Neural crest cell (in vitro differentiated cells): Measurements from ENCODE around the gene TSHZ2. TPM values are rescaled to one million over a fixed set of nuclear protein-coding genes. Genes with fewer than 3 reads are reported as not detected.

Experiments
- DNase-seq: peaks from one replicate; pipeline ENCODE4 v3.0.0; 2021; ENCODE audit warnings: low read depth, mixed read lengths, low spot score
- H3K27ac Mint-ChIP-seq: one replicate; pipeline ENCODE4 v1.8.0; 2021; ENCODE audit warnings: mild to moderate bottlenecking, mixed read lengths; ENCODE audit not compliant: unreplicated experiment
- H3K27me3 Mint-ChIP-seq: 2 replicates; pipeline ENCODE4 v1.8.0; 2021; ENCODE audit warnings: low read depth, mild to moderate bottlenecking, mixed read lengths
- H3K36me3 Mint-ChIP-seq: 2 replicates; pipeline ENCODE4 v1.8.0; 2021; ENCODE audit warnings: low read depth, mild to moderate bottlenecking, mixed read lengths
- H3K4me1 Mint-ChIP-seq: 2 replicates; pipeline ENCODE4 v1.8.0; 2021; ENCODE audit warnings: mixed read lengths
- H3K4me3 Mint-ChIP-seq: one replicate; pipeline ENCODE4 v1.8.0; 2021; ENCODE audit warnings: mild to moderate bottlenecking, mixed read lengths
- H3K9me3 Mint-ChIP-seq: 2 replicates; pipeline ENCODE4 v1.8.0; 2021; ENCODE audit warnings: mixed read lengths
- total RNA-seq: library from RNA; stranded (reverse); gene quantifications from 2 replicates; pipeline ENCODE4 v1.2.1, GENCODE V29; 2021
- TF ChIP-seq, protein P1 (sequence below): fragments of 200-600 bp; sonication (generic); conservative IDR thresholded peaks from 2 replicates; pipeline ENCODE4 v1.5.0; 2021; ENCODE audit warnings: antibody characterized with exemption, mild to moderate bottlenecking

TSHZ2 gene
- total RNA-seq, 1 donor from 2014 or later, result 6.4 TPM

DNA sequence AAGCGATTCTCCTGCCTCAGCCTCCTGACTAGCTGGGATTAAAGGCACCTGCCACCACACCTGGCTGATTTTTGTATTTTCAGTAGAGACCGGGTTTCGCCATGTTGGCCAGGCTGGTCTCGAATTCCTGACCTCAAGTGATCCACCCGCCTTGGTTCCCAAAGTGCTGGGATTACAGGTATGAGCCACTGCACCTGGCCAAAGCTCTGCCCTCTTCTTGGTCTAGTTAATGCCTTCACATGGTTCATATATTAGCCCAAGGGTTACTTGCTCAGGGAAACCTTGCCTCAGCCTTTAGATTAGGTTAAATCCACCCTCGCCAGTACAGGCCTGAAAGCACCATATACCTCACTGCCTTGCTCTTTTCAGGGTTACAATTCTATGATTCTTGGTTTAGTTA is 26.1 kb downstream of the TSHZ2 start:
- Mint-ChIP-seq H3K27me3 (no peaks in the 10 kb centered on the region), H3K4me1 (peaks cover 40% of the 10 kb centered on the region), H3K4me3 (no peak overlapping the region), H3K36me3 (no peaks in the 10 kb centered on the region), H3K9me3 (no peaks in the 10 kb centered on the region), H3K27ac (no peak overlapping the region)
- DNase-seq, result no peak
- TF ChIP-seq, protein P1, sequence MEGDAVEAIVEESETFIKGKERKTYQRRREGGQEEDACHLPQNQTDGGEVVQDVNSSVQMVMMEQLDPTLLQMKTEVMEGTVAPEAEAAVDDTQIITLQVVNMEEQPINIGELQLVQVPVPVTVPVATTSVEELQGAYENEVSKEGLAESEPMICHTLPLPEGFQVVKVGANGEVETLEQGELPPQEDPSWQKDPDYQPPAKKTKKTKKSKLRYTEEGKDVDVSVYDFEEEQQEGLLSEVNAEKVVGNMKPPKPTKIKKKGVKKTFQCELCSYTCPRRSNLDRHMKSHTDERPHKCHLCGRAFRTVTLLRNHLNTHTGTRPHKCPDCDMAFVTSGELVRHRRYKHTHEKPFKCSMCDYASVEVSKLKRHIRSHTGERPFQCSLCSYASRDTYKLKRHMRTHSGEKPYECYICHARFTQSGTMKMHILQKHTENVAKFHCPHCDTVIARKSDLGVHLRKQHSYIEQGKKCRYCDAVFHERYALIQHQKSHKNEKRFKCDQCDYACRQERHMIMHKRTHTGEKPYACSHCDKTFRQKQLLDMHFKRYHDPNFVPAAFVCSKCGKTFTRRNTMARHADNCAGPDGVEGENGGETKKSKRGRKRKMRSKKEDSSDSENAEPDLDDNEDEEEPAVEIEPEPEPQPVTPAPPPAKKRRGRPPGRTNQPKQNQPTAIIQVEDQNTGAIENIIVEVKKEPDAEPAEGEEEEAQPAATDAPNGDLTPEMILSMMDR, result no peak

DNA sequence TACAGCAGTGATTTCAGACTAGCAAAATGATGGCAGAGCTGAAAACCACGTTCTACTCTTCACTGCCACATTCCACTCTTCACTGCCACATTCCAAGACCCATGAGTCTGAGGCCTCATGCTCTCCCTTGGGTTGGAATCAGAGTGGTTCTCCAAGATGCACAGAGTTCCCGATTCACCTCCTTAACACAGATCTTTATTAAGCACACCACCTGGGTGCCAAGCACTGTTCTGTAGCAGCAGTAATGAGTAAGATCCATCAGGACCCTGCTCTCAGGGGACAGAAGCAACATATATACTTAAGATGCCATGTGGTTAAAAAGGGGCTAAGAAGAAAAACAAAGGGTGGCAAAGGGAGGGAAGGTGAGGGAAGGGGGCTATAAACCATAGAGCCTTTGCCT is 26.9 kb downstream of the TSHZ2 start:
- H3K27ac Mint-ChIP-seq, result no peak overlapping the region
- no peaks in the 10 kb centered on the region for H3K36me3 Mint-ChIP-seq
- H3K4me1 Mint-ChIP-seq, result peaks cover 42% of the 10 kb centered on the region
- DNase-seq, result no peak
- H3K27me3 Mint-ChIP-seq, result no peaks in the 10 kb centered on the region
- TF ChIP-seq, protein P1, result no peak
- no peaks in the 10 kb centered on the region for H3K9me3 Mint-ChIP-seq
- H3K4me3 Mint-ChIP-seq, result no peak overlapping the region

DNA sequence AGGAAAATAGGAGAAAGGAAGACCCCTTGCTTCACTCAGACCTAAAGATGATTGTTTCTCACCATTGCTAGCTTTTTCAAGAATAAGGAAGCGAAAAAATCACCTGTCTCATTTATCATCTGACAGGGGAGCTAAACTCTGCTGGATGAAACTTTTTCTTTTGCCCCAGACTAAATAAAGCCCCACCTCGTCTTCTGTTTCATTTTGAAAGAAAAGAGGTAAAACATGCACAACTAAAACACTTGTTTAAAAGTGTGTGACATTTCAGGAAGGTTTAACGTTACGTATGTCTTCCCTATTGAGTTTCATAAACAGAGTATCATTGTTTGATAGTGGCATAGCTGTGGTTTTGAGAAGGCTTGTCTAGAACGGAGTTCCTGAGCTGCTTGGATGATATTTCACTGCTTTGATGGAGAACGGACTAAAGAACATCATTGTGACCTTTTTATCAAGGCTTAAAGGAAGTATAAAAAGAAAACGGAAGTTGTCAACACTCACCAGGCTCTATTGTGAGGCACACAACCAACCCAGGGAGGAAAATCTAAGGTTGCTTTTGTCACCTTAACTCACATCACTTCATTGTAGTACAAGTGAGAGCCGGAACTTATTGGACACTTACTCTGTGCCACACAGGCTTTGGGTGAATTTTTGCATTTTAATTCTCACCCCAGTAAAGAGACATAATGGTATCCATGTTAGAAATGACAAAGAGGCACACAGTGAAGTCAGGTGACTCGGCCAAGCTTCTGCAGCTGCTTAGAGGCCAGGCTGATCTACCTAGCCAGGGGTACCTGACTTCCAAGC is 29.5 kb downstream of the TSHZ2 start:
- Mint-ChIP-seq H3K9me3 (no peaks in the 10 kb centered on the region), H3K27me3 (no peaks in the 10 kb centered on the region), H3K4me1 (peaks cover 46% of the 10 kb centered on the region), H3K4me3 (no peak overlapping the region), H3K36me3 (no peaks in the 10 kb centered on the region), H3K27ac (peak overlapping the region; percentile 48)
- no peak for DNase-seq
- TF ChIP-seq, protein P1, result no peak

DNA sequence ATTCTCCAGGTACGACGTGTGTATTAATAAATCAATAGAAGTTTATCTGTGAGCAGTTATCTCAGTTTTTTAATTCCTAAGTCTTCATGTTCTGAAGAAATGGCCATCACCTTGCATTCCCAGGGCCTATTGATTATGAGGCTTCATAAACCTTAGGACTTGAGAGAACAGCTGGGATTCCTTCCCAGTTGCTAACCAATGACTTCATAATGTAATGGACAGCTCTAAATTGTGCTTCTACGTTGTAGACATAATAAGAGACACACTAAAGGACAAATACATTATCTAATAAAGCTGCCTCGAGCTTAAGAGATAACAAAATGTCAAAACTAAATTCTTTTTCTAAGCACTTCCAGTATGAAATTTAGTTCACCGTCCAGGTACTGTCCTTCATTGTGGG is 30.6 kb downstream of the TSHZ2 start:
- Mint-ChIP-seq H3K4me1 (peaks cover 40% of the 10 kb centered on the region), H3K9me3 (no peaks in the 10 kb centered on the region), H3K27ac (no peak overlapping the region), H3K4me3 (no peak overlapping the region), H3K36me3 (no peaks in the 10 kb centered on the region), H3K27me3 (no peaks in the 10 kb centered on the region)
- TF ChIP-seq, protein P1, result no peak
- no peak for DNase-seq

DNA sequence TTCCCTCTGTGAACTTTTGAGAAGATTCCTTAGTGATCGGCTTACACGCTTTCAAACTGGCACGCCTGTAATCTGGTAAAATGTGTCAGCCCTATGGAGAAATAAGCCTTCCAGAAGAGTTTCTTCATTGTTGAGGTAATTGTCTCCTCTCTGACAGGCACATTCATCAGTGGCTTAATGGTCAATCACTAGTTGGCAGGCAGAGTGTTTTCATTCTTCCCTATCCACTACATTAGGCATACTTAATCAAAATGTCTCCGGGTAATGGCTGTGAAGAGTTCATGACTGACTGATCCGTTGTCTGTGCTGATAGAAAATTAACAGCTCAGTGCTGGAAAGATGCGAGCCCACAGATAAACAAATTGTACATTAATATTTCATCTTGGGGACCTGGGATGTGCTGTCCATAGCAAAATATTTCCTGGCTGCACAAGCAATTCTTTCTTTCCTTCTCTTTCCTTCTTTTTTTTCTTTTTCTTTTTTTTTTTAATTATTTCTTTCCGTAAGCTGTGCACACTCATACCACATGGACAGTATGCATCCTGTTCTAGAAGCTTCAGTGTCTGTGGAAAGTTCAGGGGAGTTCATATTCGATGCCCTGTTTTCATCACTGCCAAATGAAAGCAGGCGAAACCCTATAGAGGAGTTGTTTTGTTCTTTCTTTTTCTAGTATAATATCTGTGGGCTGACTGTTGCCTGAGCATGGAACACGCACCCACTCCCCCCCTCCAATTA is 31.4 kb downstream of the TSHZ2 start:
- TF ChIP-seq, protein P1, result no peak
- H3K27ac Mint-ChIP-seq, result no peak overlapping the region
- no peak overlapping the region for H3K4me3 Mint-ChIP-seq
- no peaks in the 10 kb centered on the region for H3K9me3 Mint-ChIP-seq
- peaks cover 44% of the 10 kb centered on the region for H3K4me1 Mint-ChIP-seq
- DNase-seq, result no peak
- H3K27me3 Mint-ChIP-seq, result no peaks in the 10 kb centered on the region
- no peaks in the 10 kb centered on the region for H3K36me3 Mint-ChIP-seq
